ENCODE measurements around the gene LRRC37A3.
A peak's percentile ranks its signal among the peaks of the same experiment; 100 is the strongest.
"Not testable (repeated sequence)": the region's sequence is repeated elsewhere in the genome, so short reads cannot be mapped to it uniquely, and the experiment has no call there.

LRRC37A3 gene

DNA sequence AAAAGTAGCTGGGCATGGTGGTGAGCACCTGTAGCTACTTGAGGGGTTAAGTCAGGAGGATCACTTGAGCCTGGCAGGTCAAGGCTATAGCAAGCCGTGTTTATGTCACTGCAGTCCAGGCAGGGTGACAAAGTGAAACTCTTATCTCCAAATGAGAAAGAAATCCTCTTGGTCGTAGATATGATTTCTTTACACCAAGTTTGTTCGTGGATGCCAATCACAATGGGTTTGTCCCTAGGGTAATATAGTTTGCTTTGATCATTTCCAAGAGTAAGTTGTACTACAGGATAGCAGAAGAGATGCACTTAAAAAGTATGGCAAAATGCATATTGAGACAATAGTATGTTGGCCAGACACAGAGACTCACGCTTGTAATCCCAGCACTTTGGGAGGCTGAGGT, 6.0 kb upstream of the LRRC37A3 start:
- not testable (repeated sequence) for DNase-seq

GRCh38 chr17:64923051-64923568, 3.8 kb upstream of the LRRC37A3 start:
- not testable (repeated sequence) for DNase-seq

DNA sequence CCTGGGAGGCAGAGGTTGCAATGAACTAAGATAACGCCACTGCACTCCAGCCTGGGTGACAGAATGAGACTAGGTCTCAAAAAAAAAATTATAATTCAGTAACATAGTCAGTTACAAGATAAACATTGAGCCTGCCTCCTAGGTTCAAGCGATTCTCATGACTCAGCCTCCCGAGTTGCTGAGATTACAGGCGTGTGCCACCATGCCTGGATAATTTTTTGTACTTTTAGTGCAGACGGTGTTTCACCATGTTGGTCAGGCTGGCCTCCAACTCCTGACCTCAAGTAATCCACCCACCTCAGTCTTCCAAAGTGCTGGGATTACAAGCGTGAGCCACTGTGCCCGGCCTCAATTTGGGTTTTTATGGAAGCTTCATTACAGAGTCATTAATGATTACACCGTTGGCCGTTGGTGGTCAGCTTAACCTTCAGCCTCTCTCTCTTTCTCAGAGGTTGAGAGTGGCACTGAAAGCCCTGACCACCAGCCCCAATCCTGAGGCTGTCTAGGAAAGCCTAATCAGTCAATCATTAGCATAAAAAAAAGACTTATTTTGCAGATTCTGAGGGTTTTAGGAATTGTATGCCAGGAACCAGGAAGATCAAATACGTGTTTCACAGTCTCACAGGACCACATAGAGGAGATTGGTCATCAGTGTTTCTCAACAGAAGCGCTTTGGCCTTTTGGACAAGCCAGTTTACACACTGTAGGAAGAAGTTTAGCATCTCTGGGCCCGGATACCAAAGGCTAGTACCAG, 1.3 kb upstream of the LRRC37A3 start:
- no peak for DNase-seq

- DNase-seq, result no peak
Observed at GRCh38 chr17:64920026-64920418, 744 bp upstream of the LRRC37A3 start.

DNA sequence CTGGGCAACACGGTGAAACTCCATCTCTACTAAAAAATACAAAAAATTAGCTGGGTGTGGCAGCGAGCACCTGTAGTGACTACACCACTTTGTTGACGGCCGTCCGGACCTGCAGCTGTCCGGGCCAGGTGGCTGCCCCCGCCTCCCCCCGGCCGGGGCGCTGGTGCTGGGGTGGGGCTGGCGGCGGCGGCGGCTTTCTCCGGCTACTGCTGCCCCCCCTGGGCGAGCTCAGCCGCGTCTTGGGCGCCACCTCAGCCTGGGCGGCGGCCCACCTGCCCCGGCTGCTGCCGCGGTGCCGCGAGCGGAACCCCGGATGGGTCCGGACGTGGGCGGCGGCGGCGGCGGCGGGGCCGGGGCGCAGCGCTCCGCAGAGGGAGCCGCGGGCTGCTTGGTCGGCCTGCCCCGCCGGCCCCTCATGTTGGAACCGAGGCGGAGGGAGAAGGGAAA, 413 bp downstream of the LRRC37A3 start:
- peak; percentile 54 for DNase-seq

GRCh38 chr17:64917540-64917939, 1.7 kb downstream of the LRRC37A3 start:
- not testable (repeated sequence) for DNase-seq

- DNase-seq, result not testable (repeated sequence)
Observed at GRCh38 chr17:64915244-64915643, 4.0 kb downstream of the LRRC37A3 start.

DNA sequence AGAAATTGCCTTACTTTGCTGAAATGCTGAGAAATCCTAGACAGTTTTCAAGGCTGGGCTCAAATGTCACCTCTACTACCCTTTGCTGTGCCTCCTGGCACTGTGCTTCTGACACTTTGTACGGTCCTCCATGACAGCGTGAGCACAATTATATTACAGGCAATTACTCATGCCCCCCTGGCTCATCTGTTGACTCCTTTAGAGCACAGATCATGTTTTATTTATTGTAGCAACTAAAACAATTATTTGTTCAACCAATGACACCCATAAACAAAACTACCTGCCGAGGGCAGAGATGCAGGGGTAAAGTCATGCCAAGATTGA, 9.1 kb downstream of the LRRC37A3 start:
- DNase-seq, result not testable (repeated sequence)

GRCh38 chr17:64909511-64910190, 9.6 kb downstream of the LRRC37A3 start:
- not testable (repeated sequence) for DNase-seq

DNA sequence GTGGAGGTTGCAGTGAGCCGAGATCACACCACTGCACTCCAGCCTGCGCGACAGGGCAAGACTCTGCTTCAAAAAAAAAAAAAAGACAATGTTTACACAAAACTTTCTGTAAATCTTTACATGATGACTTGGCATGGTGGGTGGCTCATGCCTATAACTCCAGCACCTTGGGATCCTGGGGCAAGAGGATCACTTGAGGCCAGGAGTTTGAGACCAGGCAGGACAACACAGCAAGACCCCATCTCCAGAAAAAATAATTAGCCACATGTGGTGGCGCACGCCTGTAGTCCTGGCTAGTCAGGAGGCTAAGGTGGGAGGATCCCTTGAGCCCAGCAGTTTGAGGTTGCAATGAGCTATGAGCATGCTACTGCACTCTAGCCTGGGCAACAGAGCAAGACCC, 15.2 kb downstream of the LRRC37A3 start:
- DNase-seq, result not testable (repeated sequence)

- DNase-seq, result not testable (repeated sequence)
Observed at GRCh38 chr17:64897136-64897535, 22.1 kb downstream of the LRRC37A3 start.

DNA sequence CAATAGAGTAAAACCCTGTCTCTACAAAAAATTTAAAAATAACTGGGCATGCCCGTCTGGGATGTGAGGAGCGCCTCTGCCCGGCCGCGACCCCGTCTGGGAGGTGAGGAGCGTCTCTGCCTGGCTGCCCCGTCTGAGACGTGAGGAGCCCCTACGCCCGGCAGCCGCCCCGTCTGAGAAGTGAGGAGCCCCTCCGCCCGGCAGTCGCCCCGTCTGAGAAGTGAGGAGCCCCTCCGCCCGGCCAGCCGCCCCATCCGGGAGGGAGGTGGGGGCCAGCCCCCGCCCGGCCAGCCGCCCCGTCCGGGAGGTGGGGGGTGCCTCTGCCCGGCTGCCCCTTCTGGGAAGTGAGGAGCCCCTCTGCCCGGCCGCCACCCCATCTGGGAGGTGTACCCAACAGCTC, 45.1 kb downstream of the LRRC37A3 start:
- DNase-seq, result not testable (repeated sequence)

DNA sequence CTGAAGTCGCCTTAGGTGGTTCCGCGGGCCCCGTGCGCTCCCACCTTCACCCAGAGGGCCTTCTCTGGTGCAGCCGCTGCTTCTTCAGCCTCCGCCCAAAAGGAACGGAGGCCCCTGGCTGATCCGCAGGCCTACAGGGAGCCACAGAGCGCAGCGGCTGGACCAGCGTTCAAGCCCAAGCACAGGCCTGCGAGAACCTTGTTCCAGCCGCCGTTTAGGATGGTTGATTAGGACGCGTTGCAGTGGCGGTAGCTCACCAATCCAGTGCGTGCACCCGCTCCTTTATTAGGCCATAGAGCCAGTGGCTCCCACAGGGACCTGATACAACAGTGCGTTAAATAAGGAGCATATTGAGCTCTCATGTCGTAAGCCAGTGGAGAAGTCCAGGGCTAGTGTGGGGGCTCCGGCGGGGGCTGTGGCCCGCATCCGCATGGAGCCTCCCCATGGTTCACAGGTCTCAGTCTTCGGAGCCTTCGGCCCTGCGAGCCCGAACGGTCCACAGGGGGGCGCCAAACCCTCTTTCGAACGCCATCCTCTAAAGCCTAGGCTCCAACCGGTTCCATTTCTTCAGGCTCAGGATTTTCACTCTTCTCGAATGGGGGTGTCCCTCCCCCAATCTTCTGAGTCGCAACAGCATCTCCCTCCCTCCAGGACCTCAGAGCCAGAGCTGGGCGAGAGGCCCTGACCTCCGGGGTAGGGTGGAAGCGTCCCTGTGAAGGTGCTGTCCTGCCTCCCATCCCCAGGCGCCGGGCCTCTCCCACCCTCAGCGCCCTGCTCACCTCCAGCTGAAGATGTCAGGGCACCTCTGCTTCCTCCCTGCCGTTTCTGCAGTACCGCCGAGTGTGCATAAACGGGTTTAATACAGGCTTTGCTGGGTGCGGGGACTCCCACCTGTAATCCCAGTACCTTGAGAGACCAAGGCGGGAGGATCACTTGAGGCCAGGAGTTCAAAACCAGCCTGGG, 71.5 kb downstream of the LRRC37A3 start:
- peak; percentile 76 for DNase-seq

DNA sequence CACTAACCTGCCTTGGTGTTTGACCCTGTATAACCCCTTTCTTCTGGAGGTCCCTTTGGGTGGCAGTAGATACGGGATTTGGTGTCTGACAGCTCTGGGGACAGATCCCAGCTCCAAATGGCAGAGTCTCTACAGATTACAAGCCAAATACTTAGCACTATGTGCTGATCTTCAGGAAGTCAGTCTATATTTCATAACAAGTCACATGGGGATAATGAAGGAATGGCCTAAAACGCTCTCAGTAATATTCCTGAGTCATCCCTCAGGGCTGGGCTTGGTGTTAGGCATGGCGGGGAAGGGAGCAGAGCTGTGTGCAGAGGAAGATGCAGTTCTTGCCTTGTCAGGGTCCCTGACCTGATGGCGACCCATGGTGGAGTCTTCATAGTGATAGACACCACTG, 72.4 kb downstream of the LRRC37A3 start:
- DNase-seq, result not testable (repeated sequence)

GRCh38 chr17:64843918-64844317, 75.4 kb downstream of the LRRC37A3 start:
- not testable (repeated sequence) for DNase-seq

GRCh38 chr17:64842900-64843299, 76.4 kb downstream of the LRRC37A3 start:
- DNase-seq, result not testable (repeated sequence)

DNA sequence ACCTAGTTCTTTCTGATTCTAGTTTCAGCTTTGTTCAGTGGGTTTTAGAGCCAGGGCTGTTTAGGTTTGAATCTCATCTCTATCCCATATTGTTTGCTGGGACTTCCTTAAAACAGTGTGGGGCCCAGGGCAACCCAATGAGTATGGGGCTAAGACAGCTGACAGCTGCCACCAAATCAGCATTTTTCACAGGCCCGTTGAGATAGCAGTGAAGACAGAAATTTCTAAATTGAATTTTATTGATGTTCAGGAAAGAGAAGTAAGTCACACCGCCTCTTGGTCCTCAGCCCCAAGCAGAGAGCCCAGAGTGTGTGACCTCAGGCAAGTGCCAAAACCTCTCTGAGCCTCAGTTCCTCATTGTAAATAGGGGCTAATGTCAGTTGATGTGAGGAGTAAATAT, 78.3 kb downstream of the LRRC37A3 start:
- DNase-seq, result not testable (repeated sequence)

GRCh38 chr17:64838513-64838912, 80.8 kb downstream of the LRRC37A3 start:
- DNase-seq, result not testable (repeated sequence)

GRCh38 chr17:64837018-64837761, 82.1 kb downstream of the LRRC37A3 start:
- DNase-seq, result peak; percentile 84

DNA sequence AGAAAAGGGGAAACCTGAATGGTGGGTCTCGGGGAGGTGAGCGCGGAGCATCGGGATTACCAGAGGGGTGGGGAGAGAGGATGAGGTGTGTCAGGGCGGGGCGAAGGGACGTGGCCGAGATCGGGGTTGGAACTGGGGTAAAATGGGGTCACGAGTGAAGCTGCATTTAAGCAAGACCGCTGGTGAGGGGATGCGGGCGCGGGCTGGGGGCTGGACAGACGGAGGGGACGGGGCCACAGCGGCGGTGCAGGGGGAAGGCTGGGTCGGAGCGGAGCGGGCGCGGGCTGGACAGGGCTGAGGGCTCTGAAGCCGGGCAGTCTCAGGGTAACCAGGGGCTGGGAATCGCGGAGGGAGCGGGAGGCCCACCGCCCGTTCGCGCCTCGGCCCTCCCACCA, 82.7 kb downstream of the LRRC37A3 start:
- DNase-seq, result peak; percentile 17

DNA sequence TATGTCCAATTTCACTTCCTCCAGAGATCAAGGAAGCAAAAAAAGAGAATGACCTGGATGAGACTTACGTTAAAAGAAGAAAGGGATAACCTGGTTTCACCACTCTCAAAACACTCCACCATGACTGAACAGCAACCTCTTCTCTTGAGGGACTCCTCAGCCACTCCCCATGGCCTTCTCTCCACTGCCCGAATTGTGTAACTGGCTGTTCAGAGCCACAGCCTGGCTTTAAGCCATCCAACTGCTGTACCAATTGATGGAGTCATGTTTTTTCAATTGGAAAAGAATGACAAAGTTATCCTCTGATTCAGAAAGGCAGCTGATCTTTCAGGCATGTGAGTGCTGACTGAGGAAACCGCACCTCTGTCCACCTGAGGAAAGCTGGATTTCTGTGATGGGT, 85.2 kb downstream of the LRRC37A3 start:
- not testable (repeated sequence) for DNase-seq

DNA sequence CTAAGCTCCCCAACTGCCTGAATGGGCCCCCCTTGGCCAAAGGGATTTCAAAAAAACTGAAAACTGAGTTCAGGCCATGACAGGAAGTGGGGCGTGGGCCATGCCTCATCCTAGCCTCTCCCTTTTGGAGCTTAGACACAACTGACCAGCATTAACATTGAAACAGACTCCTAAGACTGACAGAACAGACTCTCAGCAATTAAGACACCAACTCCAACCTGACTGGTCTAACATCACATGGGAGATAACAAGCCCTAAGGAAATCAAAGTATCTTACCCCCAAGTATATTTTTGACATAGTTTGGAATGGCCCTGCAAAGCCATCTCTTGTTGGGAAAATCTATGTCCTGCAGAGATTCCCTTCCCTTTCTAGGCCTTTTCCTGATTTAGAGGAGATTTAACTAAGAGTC, 88.6 kb downstream of the LRRC37A3 start:
- DNase-seq, result not testable (repeated sequence)

Data from activated CD8-positive, alpha-beta memory T cell treated with anti-CD3 and anti-CD28 coated beads, Interleukin-2, amount 50 U/mL, for 4 hours (primary cell).